GM19193 (cell line): ENCODE measurements around the gene GCDH.

Experiments used
- POLR2A ChIP-seq: IDR thresholded peaks from 4 replicates; pipeline ENCODE4 v1.6.1; 2011; ENCODE audit not compliant: insufficient read depth, insufficient read length; ENCODE audit errors: extremely low read depth

The GCDH gene

DNA sequence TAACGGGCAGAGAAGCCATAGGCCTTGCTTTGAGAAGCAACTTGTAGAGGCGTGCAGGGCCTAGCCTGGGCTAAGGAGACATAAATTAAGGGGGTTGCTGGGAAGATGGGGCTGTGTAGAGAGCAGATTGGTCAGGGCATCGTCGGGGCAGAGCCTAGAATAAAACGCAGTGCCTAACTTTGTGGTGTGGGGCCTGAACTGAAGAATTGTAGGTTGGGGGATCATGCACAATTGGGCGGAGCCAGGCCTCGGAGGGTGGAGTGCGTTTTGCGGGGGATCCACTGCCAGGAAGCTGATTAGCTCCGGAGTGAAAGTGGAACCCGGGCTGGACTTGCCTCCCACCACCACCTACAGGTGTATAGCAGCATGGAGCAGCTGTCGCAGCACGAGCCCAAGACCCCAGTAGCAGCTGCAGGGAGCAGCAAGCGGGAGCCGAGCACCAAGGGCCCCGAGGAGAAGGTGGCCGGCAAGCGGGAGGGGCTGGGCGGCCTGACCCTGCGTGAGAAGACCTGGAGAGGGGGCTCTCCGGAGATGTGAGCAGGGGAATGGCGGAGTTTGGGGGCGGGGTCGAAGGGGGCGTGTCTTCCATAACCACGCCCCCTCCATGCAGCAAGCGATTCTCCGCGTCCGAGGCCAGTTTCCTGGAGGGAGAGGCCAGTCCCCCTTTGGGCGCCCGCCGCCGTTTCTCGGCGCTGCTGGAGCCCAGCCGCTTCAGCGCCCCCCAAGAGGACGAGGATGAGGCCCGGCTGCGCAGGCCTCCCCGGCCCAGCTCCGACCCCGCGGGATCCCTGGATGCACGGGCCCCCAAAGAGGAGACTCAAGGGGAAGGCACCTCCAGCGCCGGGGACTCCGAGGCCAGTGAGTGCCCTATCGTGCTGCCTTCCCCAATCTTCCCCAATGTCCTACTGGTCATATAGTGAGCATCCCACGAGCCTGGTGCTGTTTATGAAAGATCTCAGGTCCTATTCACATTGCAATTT is 23.6 kb upstream of the GCDH start:
- peak; percentile 40 for TF ChIP-seq POLR2A

DNA sequence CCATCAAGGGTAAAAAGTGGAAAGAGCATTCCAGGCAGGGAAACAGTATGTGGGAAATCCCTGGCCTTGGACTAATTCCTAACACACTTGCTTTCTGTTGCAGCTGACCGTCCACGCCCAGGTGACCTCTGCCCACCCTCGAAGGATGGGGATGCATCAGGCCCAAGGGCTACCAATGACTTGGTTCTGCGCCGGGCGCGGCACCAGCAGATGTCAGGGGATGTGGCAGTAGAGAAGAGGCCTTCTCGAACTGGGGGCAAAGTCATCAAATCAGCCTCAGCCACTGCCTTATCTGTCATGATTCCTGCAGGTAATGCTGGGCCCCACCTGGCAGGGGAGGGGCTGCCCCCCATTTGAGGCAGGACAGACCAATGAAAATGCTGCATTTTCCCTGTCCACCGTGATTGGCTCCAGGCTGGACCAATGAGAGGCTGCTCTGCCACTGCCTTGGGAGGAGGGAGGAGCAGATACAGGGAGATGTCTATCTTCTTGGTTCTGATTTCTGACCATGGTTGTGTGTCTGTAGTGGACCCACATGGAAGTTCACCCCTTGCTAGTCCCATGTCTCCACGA is 22.3 kb upstream of the GCDH start:
- TF ChIP-seq POLR2A: no peak

- TF ChIP-seq POLR2A: no peak
Observed at GRCh38 chr19:12871681-12872080, 19.3 kb upstream of the GCDH start.

- TF ChIP-seq POLR2A: no peak
Observed at GRCh38 chr19:12872255-12872654, 18.7 kb upstream of the GCDH start.

- no peak for TF ChIP-seq POLR2A
Observed at GRCh38 chr19:12872941-12873890, 17.7 kb upstream of the GCDH start.

DNA sequence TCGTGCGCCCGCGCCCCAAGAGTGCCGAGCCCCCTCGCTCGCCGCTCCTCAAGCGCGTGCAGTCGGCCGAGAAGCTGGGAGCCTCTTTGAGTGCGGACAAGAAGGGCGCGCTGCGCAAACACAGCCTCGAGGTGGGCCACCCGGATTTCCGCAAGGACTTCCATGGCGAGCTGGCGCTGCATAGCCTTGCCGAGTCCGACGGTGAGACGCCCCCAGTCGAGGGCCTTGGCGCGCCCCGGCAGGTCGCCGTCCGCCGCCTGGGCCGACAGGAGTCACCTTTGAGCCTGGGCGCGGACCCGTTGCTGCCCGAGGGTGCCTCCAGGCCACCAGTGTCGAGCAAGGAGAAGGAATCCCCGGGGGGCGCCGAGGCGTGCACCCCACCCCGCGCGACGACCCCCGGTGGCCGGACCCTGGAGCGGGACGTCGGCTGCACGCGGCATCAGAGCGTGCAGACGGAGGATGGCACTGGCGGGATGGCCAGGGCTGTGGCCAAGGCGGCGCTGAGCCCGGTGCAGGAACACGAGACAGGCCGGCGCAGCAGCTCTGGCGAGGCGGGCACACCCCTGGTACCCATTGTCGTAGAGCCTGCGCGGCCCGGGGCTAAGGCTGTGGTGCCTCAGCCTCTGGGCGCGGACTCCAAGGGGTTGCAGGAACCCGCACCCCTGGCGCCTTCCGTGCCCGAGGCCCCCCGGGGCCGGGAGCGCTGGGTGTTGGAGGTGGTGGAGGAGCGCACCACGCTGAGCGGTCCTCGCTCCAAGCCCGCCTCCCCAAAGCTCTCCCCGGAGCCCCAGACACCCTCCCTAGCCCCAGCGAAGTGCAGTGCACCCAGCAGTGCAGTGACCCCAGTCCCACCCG is 16.8 kb upstream of the GCDH start:
- no peak for TF ChIP-seq POLR2A

GRCh38 chr19:12875086-12875485 is 15.9 kb upstream of the GCDH start:
- no peak for TF ChIP-seq POLR2A

DNA sequence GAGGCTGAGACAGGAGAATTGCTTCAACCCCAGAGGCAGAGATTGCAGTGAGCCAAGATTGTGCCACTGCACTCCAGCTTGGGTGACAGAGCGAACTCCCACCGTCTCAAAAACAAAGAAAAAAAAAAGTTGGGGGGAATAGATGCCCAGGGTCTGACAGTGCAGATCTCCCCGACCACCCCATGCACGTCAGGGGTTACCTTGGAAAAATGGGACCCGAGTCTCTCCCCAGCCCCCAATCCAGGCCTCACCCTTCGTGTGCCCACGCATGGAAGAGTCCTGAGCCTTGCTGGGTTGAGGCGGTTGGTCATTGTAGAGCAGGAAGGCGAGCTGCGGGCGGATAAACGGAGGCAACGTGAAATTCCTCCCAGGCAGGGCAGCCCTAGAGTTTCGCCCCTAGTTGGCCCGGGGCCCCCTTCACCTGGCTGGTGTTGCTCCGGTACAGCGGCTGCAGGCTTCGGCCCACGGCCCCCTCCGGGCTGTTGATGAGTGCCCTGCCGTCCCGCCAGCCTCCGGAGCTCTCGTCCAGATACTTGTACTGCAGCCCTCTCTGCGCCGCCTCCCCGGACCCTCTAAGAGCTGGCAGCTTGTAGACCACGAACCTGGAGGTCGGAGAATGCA is 10.3 kb upstream of the GCDH start:
- no peak for TF ChIP-seq POLR2A

GRCh38 chr19:12881172-12881808 is 9.7 kb upstream of the GCDH start, which contains the start of gene DNASE2:
Gene DNASE2, minus strand, starts transcription at chr19:12881449. Its CDS starts 74 bp downstream, at chr19:12881375.
- TF ChIP-seq POLR2A: peak; percentile 84

- TF ChIP-seq POLR2A: no peak
Observed at GRCh38 chr19:12882589-12882988, 8.4 kb upstream of the GCDH start.

- TF ChIP-seq POLR2A: no peak
Observed at GRCh38 chr19:12884202-12884601, 6.8 kb upstream of the GCDH start.

DNA sequence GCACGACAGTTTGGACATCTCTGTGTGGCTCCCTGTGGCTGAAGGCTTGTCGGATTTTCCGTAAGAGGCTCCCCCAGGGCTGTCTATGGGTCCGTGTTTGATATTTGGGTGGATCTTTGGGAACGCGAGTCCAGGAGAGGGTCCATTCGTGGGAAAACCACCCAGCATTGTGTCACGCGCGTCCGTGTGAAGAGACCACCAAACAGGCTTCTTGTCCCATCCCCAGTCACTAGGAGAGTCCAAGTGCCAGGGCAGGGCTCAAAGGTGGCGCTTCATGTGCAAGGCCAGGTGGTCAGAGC is 6.4 kb upstream of the GCDH start:
- TF ChIP-seq POLR2A: no peak

DNA sequence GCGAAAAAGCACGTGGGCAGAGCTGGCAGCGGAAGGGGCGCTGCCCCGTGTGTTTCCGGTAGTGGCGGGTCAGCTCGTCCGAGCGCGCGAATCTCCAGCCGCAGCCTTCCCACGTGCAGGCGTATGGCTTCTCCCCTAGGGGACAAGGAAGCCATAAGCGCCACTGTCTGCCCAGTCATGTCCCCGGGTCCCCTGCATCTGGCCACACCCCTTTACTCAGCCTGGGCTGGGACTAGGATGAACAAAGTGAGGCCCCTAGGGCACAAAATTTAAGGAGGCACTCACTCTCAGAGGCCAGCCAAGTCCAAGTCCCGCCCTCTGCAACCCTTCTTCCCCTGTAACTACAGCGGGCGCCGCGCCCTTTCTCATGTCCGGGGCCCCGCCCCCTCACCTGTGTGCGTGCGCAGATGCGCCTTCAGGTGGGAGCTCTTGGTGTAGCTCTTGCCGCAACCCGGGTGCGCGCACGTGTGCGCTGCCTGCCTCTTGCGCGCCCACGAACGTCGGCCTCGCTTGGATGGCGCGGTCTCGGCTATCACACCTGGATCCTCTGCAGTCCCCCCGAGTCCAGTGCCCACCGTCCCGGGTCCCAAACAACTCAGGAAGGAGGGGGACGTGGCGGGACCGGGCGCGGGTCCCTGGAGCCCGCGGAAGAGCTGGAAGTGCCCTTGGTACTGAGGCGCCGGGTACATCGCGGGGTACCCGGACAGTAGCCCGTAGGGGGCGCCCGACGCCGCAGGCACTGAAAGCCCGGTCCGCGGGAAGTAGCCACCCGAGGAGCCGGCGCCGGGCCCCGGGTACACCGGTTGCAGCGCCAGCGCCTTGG is 5.8 kb upstream of the GCDH start:
- TF ChIP-seq POLR2A: peak; percentile 34
